ENCODE data around the gene ABHD11.
"Not testable (repeated sequence)": the region's sequence is repeated elsewhere in the genome, so short reads cannot be mapped to it uniquely, and the experiment has no call there.

The ABHD11 gene, protein sequence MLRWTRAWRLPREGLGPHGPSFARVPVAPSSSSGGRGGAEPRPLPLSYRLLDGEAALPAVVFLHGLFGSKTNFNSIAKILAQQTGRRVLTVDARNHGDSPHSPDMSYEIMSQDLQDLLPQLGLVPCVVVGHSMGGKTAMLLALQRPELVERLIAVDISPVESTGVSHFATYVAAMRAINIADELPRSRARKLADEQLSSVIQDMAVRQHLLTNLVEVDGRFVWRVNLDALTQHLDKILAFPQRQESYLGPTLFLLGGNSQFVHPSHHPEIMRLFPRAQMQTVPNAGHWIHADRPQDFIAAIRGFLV

DNA sequence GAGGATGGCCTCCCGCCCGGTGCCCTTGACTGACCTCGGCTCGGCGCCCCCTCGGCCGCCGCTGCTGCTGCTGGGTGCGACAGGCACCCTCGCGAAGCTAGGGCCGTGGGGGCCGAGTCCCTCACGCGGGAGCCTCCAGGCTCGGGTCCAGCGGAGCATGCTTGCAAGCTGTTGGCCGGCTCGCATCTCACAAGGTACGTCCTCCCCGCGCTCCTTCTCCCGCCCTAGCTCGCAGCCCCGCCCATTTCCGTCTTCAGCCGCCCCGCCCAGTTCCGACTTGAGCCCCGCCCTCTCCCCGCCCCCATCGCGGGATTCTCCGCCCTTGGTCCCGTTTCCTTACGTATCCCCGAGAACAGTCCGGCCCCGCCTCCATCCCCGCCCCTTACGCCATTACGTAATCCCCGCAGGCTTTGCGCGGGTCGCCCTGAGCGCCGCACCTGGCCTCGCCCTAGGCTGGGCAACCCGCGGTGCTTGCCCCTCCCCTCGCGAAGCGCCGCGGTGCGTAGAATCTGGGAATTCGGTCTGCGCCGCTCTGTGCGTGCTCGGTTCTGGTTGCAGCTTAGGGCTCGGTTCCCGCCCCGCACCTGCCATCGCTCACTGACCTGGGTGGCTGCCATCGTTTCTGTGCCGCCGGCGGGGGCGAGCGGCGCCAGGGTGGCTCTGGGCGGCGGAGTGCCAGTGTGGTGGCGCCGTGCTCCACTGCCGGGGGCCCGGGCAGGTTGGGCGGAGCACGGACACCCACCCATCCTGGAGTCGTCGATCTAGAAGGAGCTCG is at the start of gene ABHD11:
Gene ABHD11, minus strand, starts transcription at position 191 of the 775 bp plus-strand sequence. Its CDS starts 32 bp downstream, at position 159.
- Histone ChIP-seq H3K4me1 (ENCODE audit: low read depth, poor library complexity, severe bottlenecking) (peaks cover 64% of the 10 kb centered on the region), H2AFZ (ENCODE audit: low read depth) (peak within 1 kb of the TSS; percentile 70; the same call in 1 of the 2 replicates), H3K4me3 (IDR thresholded peaks at IDR 0.05; ENCODE audit: insufficient read depth, low read depth, low read length) (no peak within 1 kb of the TSS)

DNA sequence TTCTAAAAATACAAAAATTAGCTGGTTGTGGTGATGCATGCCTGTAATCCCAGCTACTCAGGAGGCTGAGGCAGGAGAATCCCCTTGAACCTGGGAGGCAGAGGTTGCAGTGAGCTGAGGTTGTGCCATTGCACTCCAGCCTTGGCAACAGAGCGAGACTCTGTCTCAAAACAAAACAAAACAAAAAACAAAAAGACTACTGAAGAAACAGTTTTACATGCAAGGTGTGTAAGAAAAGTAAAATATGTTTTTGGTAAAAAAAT is 49.1 kb upstream of the ABHD11 start:
- not testable (repeated sequence) for H3K27me3 ChIP-seq (ENCODE audit: insufficient read depth, low read depth); H4K20me1 ChIP-seq (ENCODE audit: insufficient read depth); H2AFZ ChIP-seq (ENCODE audit: low read depth); H3K36me3 ChIP-seq (ENCODE audit: insufficient read depth); H3K4me1 ChIP-seq (ENCODE audit: low read depth, poor library complexity, severe bottlenecking); H3K9ac ChIP-seq; H3K27ac ChIP-seq; H3K79me2 ChIP-seq (ENCODE audit: insufficient read depth, low read depth); H3K4me3 ChIP-seq (IDR thresholded peaks at IDR 0.05; ENCODE audit: insufficient read depth, low read depth, low read length); H3K4me2 ChIP-seq

More for the DNA sequence above, at the start of gene ABHD11:
- H3K4me2 ChIP-seq: peak within 1 kb of the TSS; percentile 87
- peak within 1 kb of the TSS; percentile 95 for H3K9ac ChIP-seq
- peak within 1 kb of the TSS; percentile 94 for H3K27ac ChIP-seq
- no peaks in the 10 kb centered on the region for H3K27me3 ChIP-seq (ENCODE audit: insufficient read depth, low read depth)
- H4K20me1 ChIP-seq (ENCODE audit: insufficient read depth): peaks cover 4% of the 10 kb centered on the region; the same call in 1 of the 2 replicates
- H3K79me2 ChIP-seq (ENCODE audit: insufficient read depth, low read depth): peaks cover 15% of the 10 kb centered on the region; the same call in 1 of the 2 replicates
- TF ChIP-seq, protein P1, sequence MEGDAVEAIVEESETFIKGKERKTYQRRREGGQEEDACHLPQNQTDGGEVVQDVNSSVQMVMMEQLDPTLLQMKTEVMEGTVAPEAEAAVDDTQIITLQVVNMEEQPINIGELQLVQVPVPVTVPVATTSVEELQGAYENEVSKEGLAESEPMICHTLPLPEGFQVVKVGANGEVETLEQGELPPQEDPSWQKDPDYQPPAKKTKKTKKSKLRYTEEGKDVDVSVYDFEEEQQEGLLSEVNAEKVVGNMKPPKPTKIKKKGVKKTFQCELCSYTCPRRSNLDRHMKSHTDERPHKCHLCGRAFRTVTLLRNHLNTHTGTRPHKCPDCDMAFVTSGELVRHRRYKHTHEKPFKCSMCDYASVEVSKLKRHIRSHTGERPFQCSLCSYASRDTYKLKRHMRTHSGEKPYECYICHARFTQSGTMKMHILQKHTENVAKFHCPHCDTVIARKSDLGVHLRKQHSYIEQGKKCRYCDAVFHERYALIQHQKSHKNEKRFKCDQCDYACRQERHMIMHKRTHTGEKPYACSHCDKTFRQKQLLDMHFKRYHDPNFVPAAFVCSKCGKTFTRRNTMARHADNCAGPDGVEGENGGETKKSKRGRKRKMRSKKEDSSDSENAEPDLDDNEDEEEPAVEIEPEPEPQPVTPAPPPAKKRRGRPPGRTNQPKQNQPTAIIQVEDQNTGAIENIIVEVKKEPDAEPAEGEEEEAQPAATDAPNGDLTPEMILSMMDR (conservative IDR thresholded peaks at IDR 0.05; ENCODE audit: low read depth, low read length): no peak
- H3K36me3 ChIP-seq (ENCODE audit: insufficient read depth): no peaks in the 10 kb centered on the region; the same call in 1 of the 2 replicates

DNA sequence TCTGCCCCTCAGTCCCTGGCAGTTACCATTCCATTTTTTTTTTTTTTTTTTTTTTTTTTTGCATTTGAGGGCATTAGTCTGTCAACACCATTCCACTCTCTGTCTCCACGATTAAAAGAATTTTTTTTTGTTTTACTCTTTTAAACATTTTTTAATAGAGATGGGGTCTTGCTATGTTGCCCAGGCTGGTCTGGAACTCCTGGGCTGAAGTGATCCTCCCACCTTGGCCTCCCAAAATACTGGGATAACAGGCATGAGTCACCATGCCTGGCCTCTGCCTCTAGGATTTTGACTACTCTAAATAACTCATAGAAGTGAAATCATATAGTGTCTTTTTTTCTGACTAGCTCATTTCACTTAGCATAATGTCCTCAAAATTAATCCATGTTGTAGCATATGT is 48.0 kb upstream of the ABHD11 start:
- TF ChIP-seq, protein P1 (conservative IDR thresholded peaks at IDR 0.05; ENCODE audit: low read depth, low read length): no peak
- no peak overlapping the region for H3K4me3 ChIP-seq (IDR thresholded peaks at IDR 0.05; ENCODE audit: insufficient read depth, low read depth, low read length)
- no peaks in the 10 kb centered on the region for H3K27me3 ChIP-seq (ENCODE audit: insufficient read depth, low read depth)
- H3K79me2 ChIP-seq (ENCODE audit: insufficient read depth, low read depth): no peaks in the 10 kb centered on the region
- no peak overlapping the region for H3K9ac ChIP-seq
- no peaks in the 10 kb centered on the region for H3K4me1 ChIP-seq (ENCODE audit: low read depth, poor library complexity, severe bottlenecking)
- no peaks in the 10 kb centered on the region for H4K20me1 ChIP-seq (ENCODE audit: insufficient read depth)
- no peak overlapping the region for H3K27ac ChIP-seq
- no peaks in the 10 kb centered on the region for H3K36me3 ChIP-seq (ENCODE audit: insufficient read depth)
- no peak overlapping the region for H3K4me2 ChIP-seq
- no peak overlapping the region for H2AFZ ChIP-seq (ENCODE audit: low read depth)

DNA sequence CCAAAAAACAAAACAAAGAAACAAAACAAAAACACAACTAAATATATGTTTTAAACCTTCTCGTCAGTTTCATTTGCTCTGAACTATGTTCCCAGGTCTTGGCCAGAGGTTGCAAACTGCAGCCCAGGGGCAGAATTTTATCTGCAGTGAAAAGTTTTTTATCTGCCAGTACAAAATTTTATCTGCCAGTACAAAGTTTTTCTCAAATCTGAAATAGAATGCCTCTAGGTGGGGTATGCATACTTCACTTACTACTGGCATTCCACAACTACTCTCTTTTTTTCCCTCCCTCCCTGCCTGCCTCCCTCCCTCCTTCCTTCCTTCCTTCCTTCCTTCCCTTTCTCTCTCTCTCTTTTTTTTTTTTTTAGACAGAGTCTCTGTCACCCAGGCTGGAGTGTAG is 40.9 kb upstream of the ABHD11 start:
- Histone ChIP-seq H3K79me2 (ENCODE audit: insufficient read depth, low read depth) (no peaks in the 10 kb centered on the region), H3K4me3 (IDR thresholded peaks at IDR 0.05; ENCODE audit: insufficient read depth, low read depth, low read length) (no peak overlapping the region), H4K20me1 (ENCODE audit: insufficient read depth) (no peaks in the 10 kb centered on the region), H3K36me3 (ENCODE audit: insufficient read depth) (no peaks in the 10 kb centered on the region), H2AFZ (ENCODE audit: low read depth) (no peak overlapping the region), H3K9ac (no peak overlapping the region), H3K4me2 (no peak overlapping the region), H3K27me3 (ENCODE audit: insufficient read depth, low read depth) (no peaks in the 10 kb centered on the region), H3K4me1 (ENCODE audit: low read depth, poor library complexity, severe bottlenecking) (peaks cover 8% of the 10 kb centered on the region), H3K27ac (no peak overlapping the region)
- TF ChIP-seq, protein P1 (conservative IDR thresholded peaks at IDR 0.05; ENCODE audit: low read depth, low read length): no peak

All from KMS-11 (cell line).